ENCODE measurements around the gene LGSN.

- TF ChIP-seq POLR2A (IDR thresholded peaks at IDR 0.05) (no peak), CTCF (IDR thresholded peaks at IDR 0.05 in 4 of 5, conservative IDR thresholded peaks at IDR 0.05 in 1 of 5) (no peak)
Observed at GRCh38 chr6:63267046-63267445, 52.7 kb downstream of the LGSN start.

All from gastrocnemius medialis (tissue), 4 donors.